Lung (tissue), 12 donors: Measurements from ENCODE around the gene ARHGEF2. TPM values are rescaled to one million over a fixed set of nuclear protein-coding genes. Genes with fewer than 3 reads are reported as not detected.

Experiments used
- ATAC-seq: fragments of 200-7000 bp; cut with Tn5 transposase; one replicate; pipeline ENCODE4 v1.9.1; 2020; ENCODE audit warnings: moderate number of reproducible peaks; ENCODE audit not compliant: insufficient read depth, low FRiP score
- DNase-seq, 3 donors: peaks; one replicate each; pipeline ENCODE4 v3.0.0-alpha.2; 2013 to 2017
- H3K27ac ChIP-seq, 2 donors: one replicate each; pipeline ENCODE4 v1.5.1; 2013; ENCODE audit warnings: mild to moderate bottlenecking in 2 of 2, moderate library complexity in 2 of 2, control low read depth in 1 of 2, inconsistent platforms in 1 of 2, low read depth in 1 of 2, low read length in 1 of 2
- H3K27me3 ChIP-seq, 3 donors: one replicate each; pipeline ENCODE4 v1.5.1; 2013; ENCODE audit warnings: low read length in 2 of 3; ENCODE audit not compliant: control insufficient read depth in 3 of 3, insufficient read depth in 3 of 3
- H3K36me3 ChIP-seq, 4 donors: one replicate each; pipeline ENCODE4 v1.5.1; 2013; ENCODE audit warnings: low read length in 4 of 4, mild to moderate bottlenecking in 1 of 4, moderate library complexity in 1 of 4; ENCODE audit not compliant: control insufficient read depth in 4 of 4, insufficient read depth in 4 of 4
- H3K4me1 ChIP-seq, 5 donors: one replicate each; pipeline ENCODE4 v1.5.1; 2013; ENCODE audit warnings: low read length in 5 of 5, mild to moderate bottlenecking in 2 of 5, moderate library complexity in 1 of 5; ENCODE audit not compliant: control insufficient read depth in 5 of 5, insufficient read depth in 5 of 5
- H3K4me3 ChIP-seq: one replicate; pipeline ENCODE4 v1.5.1; 2013; ENCODE audit warnings: mild to moderate bottlenecking, control low read depth, moderate library complexity
- H3K9ac ChIP-seq, 2 donors: one replicate each; pipeline ENCODE4 v1.5.1; 2013; ENCODE audit warnings: low read length in 2 of 2, control low read depth in 1 of 2; ENCODE audit not compliant: insufficient read depth in 1 of 2
- H3K9me3 ChIP-seq, 4 donors: one replicate each; pipeline ENCODE4 v1.5.1; 2013; ENCODE audit warnings: low read length in 3 of 4, mild to moderate bottlenecking in 1 of 4, moderate library complexity in 1 of 4; ENCODE audit not compliant: control insufficient read depth in 4 of 4, insufficient read depth in 3 of 4
- WGBS, 2 donors: extraction: QIAGEN DNeasy Blood & Tissue Kit; methylation state at CpG; one replicate each; pipeline ENCODE4 v1.1.7; 2013; 5-methylcytosine and 5-hydroxymethylcytosine counted together
- polyA plus RNA-seq, 2 donors: library from polyadenylated mRNA; stranded (reverse); fragments of 200-250 nt; gene quantifications; one replicate each; pipeline ENCODE4 v1.2.1, GENCODE V29; 2013
- total RNA-seq, 2 donors: library from RNA; depleted of rRNA in 1 of 2; stranded (reverse); fragments of >200 nt in 1 of 2; gene quantifications; one replicate each; pipeline ENCODE4 v1.2.1, GENCODE V29; 2014 to 2021
- TF ChIP-seq, protein P1 (sequence below): IDR thresholded peaks from 2 replicates; pipeline ENCODE4 v1.5.1; 2012; ENCODE audit warnings: mild to moderate bottlenecking; ENCODE audit errors: control extremely low read depth, extremely low read depth
- donor health status: control.
- donor health status: control.
- donor health status: Bipolar disorder and iron deficiency.
- donor health status: healthy.
- donor health status: DM: yes; HTN: yes; CAD: no.

The ARHGEF2 gene
- total and polyA plus RNA-seq, 4 donors: 72.0 to 289 (median 120) TPM

DNA sequence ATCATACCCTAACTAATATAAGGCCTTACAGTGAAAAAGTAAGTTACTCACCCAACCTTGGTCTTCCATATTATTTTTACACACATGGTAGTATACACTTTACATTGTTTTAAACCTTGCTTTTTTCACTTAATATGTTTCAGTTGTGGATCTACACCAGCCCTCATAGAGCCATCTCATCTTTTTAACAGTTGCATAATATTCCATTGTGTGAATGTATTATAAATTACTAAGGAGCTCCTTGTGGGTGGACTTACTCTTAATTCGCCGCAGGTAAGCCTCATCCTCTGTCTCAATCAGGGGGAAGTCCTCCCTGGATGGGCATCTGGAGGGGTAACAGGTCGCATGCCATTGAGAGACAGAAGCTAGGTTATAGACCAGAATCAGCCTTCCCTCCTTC, 23.7 kb downstream of the ARHGEF2 start:
- Histone ChIP-seq H3K4me3 (no peak overlapping the region), H3K27ac (no peak overlapping the region), H3K27me3 (no peaks in the 10 kb centered on the region), H3K36me3 (peaks cover 34 to 63% (median 55%) of the 10 kb centered on the region in 4 donors), H3K4me1 (no peaks in the 10 kb centered on the region), H3K9me3 (no peaks in the 10 kb centered on the region), H3K9ac (no peak overlapping the region)
- 97 to 99% methylated on average over 3 of the region's 3 CpGs for WGBS, 2 donors
- DNase-seq: no peak
- TF ChIP-seq, protein P1, sequence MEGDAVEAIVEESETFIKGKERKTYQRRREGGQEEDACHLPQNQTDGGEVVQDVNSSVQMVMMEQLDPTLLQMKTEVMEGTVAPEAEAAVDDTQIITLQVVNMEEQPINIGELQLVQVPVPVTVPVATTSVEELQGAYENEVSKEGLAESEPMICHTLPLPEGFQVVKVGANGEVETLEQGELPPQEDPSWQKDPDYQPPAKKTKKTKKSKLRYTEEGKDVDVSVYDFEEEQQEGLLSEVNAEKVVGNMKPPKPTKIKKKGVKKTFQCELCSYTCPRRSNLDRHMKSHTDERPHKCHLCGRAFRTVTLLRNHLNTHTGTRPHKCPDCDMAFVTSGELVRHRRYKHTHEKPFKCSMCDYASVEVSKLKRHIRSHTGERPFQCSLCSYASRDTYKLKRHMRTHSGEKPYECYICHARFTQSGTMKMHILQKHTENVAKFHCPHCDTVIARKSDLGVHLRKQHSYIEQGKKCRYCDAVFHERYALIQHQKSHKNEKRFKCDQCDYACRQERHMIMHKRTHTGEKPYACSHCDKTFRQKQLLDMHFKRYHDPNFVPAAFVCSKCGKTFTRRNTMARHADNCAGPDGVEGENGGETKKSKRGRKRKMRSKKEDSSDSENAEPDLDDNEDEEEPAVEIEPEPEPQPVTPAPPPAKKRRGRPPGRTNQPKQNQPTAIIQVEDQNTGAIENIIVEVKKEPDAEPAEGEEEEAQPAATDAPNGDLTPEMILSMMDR: no peak
- ATAC-seq: no peak

DNA sequence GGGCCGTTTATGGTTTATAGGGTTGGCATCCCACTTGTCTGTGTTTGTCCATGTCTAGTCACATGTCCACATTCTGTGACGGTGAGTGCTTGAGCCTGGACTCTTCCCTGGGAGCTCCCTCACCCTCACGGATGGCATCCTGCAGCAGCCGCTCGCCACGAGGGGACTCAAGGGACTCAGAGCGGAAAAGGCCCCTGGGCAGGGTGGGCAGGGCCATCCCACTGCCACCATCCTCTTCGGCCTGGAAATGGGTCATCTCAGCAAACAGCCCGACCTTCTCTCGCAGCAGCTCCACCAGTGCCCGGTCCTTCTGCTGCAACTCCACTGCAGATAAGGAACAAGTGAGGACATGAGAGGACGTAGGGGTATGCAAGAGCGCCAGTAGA, 25.8 kb downstream of the ARHGEF2 start:
- no peak for ATAC-seq
- no peaks in the 10 kb centered on the region for H3K4me1 ChIP-seq
- no peak overlapping the region for H3K9ac ChIP-seq
- peak overlapping the region in 1 of 2 donors; percentile 12 for H3K27ac ChIP-seq
- TF ChIP-seq, protein P1: no peak
- peaks cover 22 to 63% (median 51%) of the 10 kb centered on the region in 4 donors for H3K36me3 ChIP-seq
- no peak for DNase-seq
- H3K4me3 ChIP-seq: no peak overlapping the region
- WGBS, 2 donors: 86 to 89% methylated on average over 13 of the region's 13 CpGs
- H3K27me3 ChIP-seq: no peaks in the 10 kb centered on the region
- H3K9me3 ChIP-seq: no peaks in the 10 kb centered on the region

DNA sequence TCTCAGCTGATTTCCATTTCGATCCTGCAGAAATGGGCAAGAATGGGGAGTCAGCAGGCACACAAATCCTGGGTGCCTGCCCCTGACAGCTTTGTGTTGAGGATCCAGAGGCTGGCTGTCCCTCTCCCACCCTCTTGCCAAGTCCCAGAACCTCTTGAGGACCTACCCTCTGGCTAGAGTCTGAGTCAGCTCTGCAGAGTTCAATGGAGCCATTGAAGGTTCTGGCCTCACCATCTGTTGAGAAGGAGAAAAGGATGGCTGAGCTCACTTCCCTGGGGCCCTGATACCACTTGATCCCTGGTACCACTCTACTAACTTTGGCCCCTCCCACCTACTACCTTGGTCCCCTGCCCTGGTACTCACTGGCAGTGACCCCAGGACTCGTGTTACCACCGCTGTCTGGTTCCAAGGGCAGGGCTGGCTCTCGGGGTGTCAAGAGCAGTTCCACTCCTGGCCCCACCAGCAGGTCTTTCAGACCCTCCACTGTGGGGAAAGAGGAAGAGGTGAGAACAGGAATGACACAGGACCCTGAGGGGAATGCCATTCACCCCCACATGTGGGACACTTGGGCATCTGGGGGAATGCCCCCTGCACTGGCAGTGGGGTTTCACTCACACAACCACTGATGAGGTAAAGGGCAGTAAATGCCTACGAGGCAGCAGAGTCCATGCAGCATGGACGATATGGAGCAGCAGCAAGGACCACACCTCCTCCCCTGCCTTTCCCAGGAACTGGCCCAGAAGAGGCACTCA, 26.4 kb downstream of the ARHGEF2 start:
- 84 to 85% methylated on average over 6 of the region's 6 CpGs for WGBS, 2 donors

More for the DNA sequence above, 26.4 kb downstream of the ARHGEF2 start:
- DNase-seq (no peak), ATAC-seq (no peak)
- Histone ChIP-seq H3K9ac (no peak overlapping the region), H3K4me1 (no peaks in the 10 kb centered on the region), H3K27me3 (no peaks in the 10 kb centered on the region), H3K36me3 (peaks cover 19 to 61% (median 52%) of the 10 kb centered on the region in 4 donors), H3K27ac (peak overlapping the region in 1 of 2 donors; percentile 12), H3K9me3 (no peaks in the 10 kb centered on the region), H3K4me3 (no peak overlapping the region)
- TF ChIP-seq, protein P1: no peak
